CD4-positive, alpha-beta T cell treated with Interleukin-21 for 1 hour (primary cell): ENCODE results near the gene MEAF6.
A peak's percentile ranks its signal among the peaks of the same experiment; 100 is the strongest.
"Not testable (repeated sequence)": the region's sequence is repeated elsewhere in the genome, so short reads cannot be mapped to it uniquely, and the experiment has no call there.

Source experiments
- DNase-seq: peaks from one replicate; pipeline ENCODE4 v3.0.0-alpha.2; 2020

MEAF6 gene

DNA sequence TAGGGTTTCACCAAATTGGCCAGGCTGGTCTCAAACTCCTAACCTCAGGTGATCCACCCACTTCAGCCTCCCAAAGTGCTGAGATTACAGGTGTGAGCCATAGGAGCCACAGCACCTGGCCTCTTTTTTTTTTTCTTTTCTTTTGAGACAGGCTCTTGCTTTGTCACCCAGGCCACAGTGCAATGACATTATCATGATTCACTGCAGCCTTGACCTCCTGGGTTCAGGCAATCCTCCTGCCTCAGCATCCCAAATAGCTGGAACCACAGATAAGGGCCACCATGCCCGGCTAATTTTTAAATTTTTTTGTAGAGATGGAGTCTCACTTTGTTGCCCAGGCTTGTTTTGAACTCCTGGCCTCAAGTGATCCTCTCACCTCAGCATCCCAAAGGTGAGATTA lies 15.3 kb upstream of the MEAF6 start:
- DNase-seq, result not testable (repeated sequence)

DNA sequence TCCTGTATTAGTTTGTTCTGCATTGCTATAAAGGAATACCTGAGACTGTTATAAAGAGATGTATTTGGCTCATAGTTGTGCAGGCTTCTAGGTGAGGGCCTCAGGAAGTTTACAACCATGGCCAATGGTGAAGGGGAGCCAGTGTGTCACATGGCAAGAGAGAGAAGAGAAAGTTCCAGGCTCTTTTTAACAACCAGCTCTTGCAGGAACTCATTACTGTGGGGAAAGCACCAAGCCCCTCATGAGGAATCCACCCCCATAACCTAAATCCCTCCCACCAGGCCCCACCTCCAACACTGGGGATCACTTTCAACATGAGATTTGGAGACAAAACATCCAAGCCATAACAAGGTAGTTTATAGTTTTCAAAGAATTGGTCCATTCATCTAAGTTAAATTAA lies 5.0 kb upstream of the MEAF6 start:
- DNase-seq, result peak; percentile 7

DNA sequence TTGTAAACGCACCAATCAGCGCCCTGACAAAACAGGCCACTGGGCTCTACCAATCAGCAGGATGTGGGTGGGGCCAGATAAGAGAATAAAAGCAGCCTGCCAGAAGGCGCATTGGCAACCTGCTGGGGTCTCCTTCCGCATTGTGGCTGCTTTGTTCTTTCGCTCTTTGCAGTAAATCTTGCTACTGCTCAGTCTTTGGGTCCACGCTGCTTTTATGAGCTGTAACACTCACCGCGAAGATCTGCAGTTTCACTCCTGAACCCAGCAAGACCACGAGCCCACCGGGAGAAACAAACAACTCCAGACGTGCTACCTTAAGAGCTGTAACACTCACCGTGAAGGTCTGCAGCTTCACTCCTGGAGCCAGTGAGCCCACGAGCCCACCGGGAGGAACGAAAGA lies 4.4 kb upstream of the MEAF6 start:
- peak; percentile 75 for DNase-seq

DNA sequence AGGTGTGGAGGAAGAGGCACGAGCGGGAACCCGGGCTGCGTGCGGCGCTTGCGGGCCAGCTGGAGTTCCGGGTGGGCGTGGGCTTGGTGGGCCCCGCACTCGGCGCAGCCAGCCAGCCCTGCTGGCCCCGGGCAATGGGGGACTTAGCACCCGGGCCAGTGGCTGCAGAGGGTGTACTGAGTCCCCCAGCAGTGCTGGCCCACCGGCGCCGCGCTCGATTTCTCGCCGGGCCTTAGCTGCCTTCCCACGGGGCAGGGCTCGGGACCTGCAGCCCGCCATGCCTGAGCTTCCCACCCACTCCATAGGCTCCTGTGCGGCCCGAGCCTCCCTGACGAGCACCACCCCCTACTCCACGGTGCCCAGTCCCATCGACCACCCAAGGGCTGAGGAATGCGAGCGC lies 3.7 kb upstream of the MEAF6 start:
- not testable (repeated sequence) for DNase-seq

DNA sequence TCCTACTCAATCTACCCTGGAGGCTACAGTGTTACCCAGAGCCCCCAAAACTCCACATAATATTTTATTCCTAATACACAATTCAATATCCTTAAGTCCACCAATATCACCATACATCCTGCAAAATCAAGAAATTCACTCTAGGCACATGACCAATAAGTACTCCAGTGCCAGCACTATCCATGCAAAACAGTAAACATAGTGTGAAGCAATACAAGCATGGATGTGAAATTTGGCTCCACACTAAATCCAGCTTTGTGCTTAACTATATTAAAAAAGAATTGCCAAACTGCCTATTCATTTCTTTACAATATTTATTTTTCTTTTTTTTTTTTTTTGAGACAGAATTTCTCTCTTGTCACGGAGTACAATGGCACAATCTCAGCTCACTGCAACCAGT lies 3.0 kb upstream of the MEAF6 start:
- no peak for DNase-seq

DNA sequence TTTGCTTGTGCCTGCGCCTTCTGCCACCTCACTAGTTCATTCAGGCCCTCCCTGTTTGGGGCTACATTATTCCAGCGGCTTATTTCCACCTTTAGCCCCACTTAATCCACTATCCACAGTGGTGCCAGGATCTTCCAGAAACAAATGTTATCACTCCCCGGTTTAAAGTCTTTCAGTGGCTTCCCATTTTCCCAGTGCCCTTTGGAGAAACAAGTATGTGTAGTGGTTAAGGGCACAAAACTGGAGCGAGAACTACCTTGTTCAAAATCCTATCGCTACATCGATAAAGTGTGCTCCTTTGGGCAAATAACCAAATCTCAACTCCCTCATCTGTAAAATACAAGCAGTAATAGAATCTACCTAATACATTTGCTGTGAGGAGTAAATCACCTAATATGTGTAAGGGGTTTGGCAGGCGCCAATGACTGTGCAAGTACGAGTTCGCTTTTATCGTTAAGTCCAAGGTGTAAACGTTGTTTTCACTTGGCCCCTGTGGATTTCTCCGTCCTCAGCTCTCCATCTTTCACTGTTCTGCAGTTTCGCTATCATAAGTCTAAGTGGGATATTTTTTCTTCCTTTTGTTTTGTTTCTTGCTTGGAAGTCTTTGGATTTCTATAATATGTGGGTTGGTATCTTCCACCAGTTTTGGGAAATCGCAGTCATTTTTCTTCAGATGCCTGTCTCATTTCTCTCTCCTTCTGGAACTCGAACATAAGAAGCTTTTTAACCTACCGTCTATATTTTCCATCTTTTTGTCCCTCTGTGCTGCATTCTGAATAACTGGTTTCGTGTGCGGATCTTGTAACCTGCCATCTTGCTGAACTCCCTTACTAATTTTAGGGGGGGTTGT lies 844 bp upstream of the MEAF6 start:
- no peak for DNase-seq

DNA sequence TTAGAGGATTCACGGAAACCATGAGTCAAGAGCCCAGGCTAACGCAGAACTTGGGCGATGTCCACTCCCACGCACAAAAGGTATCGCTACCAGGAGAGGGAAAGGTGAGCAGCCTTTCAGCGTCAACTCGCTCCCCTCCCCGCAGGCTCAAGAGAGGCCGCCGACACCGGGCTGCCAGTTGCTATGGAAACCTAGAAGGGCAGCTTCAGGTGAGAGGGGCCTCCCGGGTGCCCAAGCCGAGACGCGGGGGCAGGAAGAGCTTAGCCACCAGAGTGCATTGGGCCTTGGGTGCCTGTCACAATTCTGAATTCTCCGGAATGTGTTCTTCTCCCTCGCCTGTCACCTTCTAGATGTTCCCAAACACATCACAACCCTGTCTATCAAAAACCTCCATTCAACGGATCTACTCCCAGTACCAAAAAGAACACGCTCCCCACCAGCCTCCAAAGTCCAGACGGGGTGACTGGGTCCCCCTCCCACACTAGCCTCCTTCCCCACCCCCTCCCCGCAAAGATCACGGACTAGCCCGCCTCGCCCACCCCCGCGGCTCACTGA lies 694 bp downstream of the MEAF6 start:
- peak; percentile 62 for DNase-seq

DNA sequence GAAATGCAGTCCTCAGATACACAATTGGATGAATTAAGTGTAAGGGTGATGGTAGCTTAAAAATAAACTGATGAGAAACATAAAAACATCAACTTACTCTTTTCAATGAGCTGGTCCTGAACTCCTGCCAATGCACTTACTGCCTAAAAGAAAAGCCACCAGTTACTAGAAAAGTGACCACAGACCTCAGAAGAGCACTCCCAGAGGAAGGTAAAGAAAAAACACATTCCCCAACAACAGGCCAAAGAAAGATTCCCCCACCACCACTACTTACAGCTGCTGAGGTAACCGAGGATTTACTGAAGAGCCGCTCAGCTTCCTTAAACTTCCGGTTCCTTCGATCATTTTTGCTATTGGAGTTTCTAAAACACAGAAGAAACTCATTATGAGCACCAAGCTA lies 5.4 kb downstream of the MEAF6 start:
- DNase-seq, result no peak

DNA sequence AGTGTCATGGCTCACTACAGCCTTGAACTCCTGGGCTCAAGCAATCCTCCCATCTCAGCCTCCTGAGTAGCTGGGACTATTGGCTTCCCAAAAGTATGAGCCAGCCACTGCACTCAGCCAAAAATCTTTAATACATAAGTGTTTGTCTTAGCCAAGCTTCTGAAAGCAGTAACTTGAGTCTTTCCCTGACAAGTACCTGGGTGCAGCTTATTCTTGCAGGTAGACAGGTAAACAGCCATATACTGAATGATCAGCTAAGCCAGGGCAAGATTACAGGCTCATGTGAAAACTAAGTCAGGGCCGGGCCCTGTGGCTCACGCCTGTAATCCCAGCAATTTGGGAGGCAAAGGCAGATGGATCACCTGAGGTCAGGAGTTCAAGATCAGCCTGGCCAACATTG lies 7.8 kb downstream of the MEAF6 start:
- no peak for DNase-seq

DNA sequence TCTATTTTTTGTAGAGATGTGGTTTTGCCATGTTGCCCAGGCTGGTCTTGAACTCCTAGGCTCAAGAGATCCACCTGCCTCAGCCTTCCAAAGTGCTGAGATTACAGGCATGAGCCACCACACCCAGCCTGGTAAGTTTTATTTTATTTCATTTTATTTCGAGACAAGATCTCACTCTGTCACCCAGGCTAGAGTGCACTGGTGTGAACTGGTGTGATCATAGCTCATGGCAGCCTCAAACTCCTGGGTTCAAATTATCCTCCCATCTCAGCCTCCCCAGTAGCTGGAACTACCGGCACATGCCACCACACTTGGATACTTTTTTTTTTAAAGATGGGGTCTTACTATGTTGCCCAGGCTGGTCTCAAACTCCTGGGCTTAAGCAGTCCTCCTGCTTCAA lies 11.8 kb downstream of the MEAF6 start:
- DNase-seq, result not testable (repeated sequence)

DNA sequence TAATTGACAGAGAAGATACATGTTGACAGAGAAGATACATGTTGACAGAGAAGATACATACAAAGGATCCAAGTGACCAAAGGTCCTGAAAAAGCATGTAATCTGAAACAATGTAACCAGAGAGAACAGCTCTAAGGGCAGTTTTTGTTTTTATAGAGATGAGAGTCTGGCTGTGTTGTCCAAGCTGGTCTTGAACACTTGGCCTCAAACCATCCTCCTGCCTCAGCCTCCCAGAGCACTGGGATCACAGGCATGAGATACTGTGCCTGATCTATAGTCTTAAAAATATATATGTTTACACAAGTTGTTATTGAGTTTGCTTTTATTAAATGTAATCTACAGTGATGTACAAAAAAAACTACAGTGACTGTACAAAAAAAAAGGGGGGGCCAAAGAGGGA lies 12.5 kb downstream of the MEAF6 start:
- no peak for DNase-seq

DNA sequence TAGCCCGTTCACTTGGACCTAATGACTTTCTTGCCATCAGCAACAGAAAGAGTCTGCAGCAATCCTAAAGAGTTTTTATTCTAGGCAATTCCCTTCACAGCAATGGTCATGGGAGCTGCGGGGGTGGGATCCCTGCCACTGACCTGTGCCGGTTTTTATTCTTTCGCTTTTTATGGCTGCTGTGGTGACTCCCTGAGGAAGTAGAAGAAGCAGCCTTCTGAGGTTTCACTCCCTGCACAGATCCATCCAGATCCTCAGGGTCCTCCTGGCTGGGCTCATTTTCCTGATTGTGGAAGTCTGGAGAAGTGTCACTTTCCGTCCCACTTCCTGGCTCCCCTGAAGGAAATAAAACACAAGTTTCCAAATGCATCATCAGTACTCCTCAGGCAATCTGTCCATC lies 12.9 kb downstream of the MEAF6 start:
- no peak for DNase-seq

DNA sequence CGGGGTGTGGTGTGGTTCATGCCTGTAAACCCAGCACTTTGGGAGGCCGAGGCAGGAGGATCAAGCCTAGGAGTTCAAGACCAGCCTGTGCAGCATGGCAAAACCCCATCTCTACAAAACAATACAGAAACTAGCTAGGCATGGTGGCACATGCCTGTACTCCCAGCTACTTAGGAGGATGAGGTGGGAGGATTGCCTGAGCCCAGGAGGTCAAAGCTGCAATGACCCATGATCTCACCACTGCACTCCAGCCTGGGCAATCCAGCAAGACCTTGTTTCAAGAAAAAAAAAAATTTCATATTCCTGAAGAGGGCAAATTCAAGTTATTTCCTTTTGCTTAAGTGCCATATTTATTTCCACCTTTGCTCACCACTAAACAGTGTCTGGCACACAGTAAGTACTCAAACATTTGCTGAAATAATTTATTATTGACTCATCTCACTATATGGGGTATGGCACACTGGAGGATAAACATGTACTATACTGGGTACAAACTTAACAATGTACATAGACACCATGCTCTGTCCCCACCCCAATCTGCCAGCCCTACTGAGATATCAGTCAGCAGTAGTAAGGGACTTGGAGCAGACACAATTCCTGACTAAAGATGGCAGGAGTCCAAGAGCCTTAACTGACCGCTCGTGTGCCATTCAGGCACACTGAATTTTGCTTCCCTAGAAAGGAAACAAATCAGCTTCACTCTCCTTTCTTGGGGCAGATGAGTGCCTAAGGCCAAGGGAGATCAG lies 15.5 kb downstream of the MEAF6 start:
- DNase-seq, result no peak

DNA sequence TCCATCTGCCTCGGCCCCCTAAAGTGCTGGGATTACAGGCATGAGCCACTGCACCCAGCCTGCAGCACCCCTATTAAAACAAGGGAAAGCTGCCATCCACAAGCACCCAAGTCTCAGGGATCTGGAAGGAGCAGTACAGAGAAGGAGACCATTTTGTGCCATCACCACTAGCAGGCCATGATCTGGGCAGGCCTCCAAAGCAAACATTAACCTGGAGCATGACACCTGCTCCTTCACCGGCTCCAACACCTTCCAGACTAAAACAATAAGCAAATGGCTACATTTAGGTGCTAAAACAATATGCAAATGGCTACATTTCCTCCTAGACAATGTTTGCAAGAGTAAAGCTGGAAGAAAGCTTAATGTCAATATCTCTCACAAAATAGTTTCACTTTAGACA lies 16.7 kb downstream of the MEAF6 start:
- no peak for DNase-seq

DNA sequence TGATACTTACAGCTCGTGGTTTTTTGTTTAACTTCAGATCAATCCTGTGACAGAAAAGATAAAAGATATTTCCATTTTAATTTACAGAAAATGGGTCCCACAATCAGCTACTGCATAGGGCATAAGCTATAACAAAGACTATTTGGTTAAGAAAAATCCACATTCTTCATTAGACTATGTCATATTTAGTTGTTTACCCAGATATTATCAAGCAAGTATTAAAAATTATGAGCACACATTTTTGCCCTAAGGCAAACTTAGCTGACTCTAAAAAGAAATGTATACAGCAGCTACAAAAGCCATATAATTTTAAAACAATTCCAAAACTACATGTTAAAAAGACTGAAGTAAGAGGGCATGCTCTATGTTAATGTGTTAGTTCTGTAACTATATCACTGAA lies 18.7 kb downstream of the MEAF6 start:
- DNase-seq, result no peak

DNA sequence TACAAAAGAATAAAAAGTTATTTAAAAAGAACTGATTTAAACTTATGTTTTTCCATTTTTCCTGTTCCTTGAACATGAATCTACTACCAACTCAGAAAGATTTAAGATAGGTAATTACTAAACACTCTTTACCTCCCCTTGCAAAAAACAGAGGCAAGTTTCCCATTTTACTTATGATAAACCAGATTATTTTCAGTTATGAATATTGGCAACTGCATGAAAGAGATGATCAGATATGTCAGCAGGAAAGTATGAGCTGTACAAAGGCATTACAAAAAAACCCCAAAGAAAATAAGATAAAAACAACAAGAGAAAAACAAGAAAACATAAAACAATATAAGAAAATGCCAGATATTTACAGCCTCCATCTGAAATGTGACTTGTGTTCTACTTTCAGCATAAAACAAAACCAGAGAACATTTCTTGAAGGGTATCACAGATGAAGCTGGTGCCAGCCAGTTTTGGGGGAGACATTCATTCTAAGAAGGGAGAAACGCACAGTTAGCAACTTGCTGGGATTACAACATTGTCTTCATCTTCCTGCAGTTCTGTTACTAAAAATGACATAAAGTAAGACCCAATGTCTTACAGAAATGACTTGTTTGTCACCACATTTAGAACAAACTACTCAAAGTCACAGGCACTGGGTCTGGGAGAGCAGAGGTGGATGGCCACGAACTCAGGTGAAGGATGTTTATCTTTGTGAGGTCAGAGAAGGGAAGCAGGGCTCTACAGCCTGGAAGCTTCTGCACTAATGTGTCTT lies 21.0 kb downstream of the MEAF6 start:
- DNase-seq, result no peak

DNA sequence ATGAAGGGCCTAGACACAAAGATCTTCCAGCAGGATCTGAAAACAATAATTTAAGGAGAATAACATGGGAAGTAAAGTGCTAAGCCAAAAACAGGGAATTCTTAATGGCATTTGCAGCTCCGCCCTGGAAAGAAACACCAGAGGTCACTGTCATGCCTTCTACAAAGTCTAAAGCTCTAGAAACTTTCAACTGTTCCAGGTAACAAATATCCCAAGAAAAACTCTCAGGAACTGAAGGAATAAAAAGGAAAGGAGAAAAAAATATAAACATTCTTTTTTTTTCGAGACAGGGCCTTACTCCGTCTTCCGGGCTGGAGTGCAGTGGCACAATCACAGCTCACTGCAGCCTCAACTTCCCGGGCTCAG lies 27.0 kb downstream of the MEAF6 start:
- DNase-seq, result no peak

DNA sequence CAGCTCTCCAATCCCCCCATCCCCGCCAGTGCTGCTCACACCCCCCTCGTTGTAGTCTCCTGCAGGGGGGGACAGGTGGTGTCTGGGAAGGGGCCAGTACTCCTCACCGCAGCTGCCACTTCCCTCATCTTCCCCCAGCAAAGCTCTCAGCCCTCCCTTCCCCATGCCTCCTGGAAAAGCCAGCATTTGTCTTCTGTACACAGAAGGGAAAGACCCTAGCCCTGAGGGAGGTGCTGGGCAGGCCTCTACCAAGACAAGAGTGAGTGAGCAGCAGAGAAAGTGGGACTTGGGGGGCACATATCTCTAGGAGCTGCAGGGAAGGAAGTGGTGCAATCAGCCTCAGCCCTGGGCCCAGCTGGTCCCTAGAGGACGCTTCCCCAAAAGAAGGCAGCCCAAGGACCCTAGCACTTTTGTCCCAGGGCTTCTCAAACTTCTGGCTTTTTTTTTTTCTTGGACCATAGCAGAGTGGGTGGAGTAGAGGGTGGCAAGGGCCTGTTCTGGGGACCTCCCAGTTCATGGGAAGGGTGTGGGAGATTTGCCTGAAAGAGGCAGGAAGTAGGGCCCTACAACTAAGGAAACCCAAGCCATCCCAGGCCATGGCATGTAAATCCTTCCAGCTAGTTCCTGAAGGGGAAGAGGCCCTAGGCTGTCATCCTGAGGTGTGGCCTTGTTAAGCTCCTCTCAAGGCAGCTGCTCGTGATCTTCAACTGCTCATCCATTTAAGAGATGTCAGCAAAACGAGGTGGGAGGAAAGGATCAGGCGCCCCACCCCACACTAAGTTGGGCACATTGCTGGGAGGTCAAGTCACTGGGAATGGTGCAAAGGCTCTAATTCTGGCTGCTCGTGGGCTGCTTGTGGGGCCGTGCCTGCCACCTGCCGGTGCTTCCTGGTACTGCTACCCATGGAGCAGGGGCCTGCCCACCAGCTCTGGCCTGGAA lies 27.6 kb downstream of the MEAF6 start:
- DNase-seq, result peak; percentile 79

DNA sequence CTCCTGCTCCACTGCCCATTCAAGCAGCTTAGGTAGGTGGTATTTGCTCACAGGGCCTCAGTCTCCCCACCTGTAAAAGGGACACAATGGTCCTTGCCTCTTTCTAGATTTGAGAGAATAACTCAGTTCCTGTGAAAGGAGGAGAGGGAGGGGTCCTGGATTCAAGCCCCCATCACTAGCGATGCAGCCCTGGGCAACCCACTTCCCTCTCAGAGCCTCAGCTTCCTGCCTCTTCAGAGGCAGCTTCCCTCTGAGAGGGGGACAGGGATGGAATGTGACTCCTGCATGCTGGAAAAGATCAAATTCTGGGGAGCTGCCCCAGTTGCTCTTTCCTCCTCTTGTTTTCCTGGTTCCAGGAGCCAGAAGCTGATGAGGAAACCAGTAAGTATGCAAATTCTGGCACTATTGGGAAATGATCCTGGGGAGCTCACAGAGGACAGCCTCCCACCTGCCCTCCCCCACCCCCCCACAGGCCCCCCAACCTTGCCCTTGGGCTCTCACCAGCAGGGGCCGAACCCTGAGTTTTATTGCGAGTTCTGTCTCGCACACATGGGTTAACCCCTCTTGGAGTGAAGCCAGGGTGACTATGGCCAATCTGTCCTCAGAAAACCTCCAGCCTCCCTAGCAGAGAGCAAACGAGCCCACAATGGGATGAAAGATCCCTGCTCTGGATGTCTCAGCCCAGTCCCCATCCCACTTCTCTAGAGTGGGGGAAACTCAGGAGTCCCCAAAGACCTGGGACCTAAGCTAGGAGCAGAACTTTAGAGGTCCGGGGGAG lies 28.5 kb downstream of the MEAF6 start:
- DNase-seq, result peak; percentile 17

DNA sequence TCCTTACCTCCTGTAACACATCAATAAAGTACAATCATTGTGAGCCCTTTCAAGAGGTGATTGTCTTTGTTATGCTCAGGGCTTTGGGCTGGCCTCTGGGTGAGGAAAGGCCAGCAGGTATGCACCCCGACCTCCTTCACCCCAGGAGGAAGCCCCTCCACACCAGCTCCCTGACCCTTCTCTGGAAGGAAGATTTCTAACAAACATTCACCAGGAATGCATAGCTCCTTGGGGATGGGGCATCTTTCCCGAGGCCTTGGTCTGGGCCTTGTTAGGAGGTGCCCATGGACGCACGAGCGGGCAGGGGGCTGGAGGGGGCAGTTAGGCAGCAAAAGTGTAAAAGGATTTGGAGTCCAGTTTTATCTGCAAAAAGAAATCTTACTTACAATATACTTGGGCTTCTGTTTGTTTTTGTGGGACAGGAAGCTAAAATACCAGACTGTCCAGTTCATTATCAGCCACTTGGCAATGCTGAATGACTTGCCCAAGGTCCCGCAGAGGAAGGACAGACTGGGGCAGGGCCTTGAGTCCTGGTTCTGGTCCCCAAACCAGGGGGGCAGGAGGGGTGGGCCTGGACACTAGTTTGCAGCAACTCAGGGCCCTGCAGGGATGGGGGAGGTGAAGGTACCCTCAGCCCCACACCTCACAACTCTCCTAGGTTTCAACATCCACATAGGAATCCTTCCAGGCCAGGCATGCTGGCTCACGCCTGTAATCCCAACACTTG lies 30.1 kb downstream of the MEAF6 start:
- peak; percentile 29 for DNase-seq

DNA sequence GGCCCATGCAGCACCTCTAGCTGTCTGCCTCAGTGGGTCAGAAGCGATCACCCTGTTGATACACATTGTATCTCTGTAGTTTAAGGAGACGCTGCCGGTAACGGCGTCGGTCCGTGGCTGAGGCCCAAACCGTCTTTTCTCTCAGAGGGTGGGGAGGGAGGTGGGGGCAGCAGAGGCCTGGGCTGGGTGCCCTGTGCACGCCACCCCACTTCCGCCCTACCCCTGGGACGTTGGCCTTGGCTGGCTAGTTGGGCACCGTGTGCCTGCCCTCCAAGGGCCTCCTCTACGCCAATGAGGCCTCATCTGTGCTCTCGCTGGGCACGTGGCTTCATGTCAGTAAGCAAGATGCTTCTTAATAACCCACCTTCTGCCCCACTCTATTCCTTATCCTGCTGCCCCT lies 30.8 kb downstream of the MEAF6 start:
- peak; percentile 10 for DNase-seq
